ENCODE results near the gene TFB1M.

DNA sequence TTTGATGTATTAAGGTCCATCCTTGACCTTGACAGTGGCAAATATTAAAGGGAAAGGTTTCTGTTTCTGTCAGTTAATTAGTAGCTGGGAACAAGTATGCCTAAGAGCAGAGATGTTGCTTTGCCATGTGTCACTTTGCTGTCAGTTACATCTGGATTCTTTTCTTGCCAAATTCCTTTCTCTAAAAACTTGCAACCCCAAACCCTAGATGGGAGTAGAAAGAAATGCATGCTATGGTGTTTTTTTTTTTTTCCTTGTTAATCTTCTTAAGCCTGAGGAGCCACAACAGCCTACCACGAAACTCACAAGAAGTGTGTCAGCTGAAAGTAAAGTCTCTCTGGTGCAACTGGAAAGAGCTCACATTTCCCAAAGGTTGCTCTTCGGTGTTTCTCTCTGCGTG, 68.5 kb downstream of the TFB1M start:
- TF ChIP-seq, protein P1, sequence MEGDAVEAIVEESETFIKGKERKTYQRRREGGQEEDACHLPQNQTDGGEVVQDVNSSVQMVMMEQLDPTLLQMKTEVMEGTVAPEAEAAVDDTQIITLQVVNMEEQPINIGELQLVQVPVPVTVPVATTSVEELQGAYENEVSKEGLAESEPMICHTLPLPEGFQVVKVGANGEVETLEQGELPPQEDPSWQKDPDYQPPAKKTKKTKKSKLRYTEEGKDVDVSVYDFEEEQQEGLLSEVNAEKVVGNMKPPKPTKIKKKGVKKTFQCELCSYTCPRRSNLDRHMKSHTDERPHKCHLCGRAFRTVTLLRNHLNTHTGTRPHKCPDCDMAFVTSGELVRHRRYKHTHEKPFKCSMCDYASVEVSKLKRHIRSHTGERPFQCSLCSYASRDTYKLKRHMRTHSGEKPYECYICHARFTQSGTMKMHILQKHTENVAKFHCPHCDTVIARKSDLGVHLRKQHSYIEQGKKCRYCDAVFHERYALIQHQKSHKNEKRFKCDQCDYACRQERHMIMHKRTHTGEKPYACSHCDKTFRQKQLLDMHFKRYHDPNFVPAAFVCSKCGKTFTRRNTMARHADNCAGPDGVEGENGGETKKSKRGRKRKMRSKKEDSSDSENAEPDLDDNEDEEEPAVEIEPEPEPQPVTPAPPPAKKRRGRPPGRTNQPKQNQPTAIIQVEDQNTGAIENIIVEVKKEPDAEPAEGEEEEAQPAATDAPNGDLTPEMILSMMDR (IDR thresholded peaks at IDR 0.05; ENCODE audit: extremely low read depth in 1 of 2, insufficient read depth in 1 of 2, low read depth in 1 of 2, low read length in 2 of 2): no peak
- TF ChIP-seq EZH2 (IDR thresholded peaks at IDR 0.05; ENCODE audit: borderline replicate concordance, low read depth, low read length, severe bottlenecking) (no peak), POLR2AphosphoS5 (IDR thresholded peaks at IDR 0.05; ENCODE audit: insufficient read depth, low read depth, low read length) (no peak), POLR2A (IDR thresholded peaks at IDR 0.05; ENCODE audit: low read depth, low read length) (no peak), FOS (IDR thresholded peaks at IDR 0.05; ENCODE audit: borderline replicate concordance, insufficient read depth, low read length) (no peak), MYC (IDR thresholded peaks at IDR 0.05; ENCODE audit: low read depth, low read length) (no peak), GATA2 (IDR thresholded peaks at IDR 0.05; ENCODE audit: insufficient read depth, insufficient read length, low read depth, low read length) (no peak)
- TF ChIP-seq, protein P2, sequence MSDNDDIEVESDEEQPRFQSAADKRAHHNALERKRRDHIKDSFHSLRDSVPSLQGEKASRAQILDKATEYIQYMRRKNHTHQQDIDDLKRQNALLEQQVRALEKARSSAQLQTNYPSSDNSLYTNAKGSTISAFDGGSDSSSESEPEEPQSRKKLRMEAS (IDR thresholded peaks at IDR 0.05; ENCODE audit: insufficient read depth, insufficient read length): no peak

Measured in endothelial cell of umbilical vein (primary cell).